SIG-M5 treated with dmso at 0.1 percent for 504 hours (cell line): Measurements from ENCODE around the gene TGFBR3.
"Not testable (repeated sequence)": the region's sequence is repeated elsewhere in the genome, so short reads cannot be mapped to it uniquely, and the experiment has no call there.

Experiments
- DNase-seq: peaks from one replicate; lab custom pipeline; 2025; ENCODE audit not compliant: unreplicated experiment; lab: John Stamatoyannopoulos, UW

TGFBR3 gene

GRCh38 chr1:91697861-91698260, 188.1 kb downstream of the TGFBR3 start:
- DNase-seq: peak; percentile 13

GRCh38 chr1:91697416-91697815, 188.5 kb downstream of the TGFBR3 start:
- no peak for DNase-seq

- no peak for DNase-seq
These were observed 189.6 kb downstream of the TGFBR3 start for GRCh38 chr1:91696321-91696720.

- no peak for DNase-seq
These were observed 192.4 kb downstream of the TGFBR3 start for GRCh38 chr1:91693557-91693956.

- DNase-seq: no peak
These were observed 194.4 kb downstream of the TGFBR3 start for GRCh38 chr1:91691525-91691924.

- no peak for DNase-seq
These were observed 196.1 kb downstream of the TGFBR3 start for GRCh38 chr1:91689641-91690481.

- DNase-seq: no peak
These were observed 198.5 kb downstream of the TGFBR3 start for GRCh38 chr1:91687452-91687851.

GRCh38 chr1:91685994-91686393, 200.0 kb downstream of the TGFBR3 start:
- no peak for DNase-seq

- peak; percentile 4 for DNase-seq
These were observed 201.3 kb downstream of the TGFBR3 start for GRCh38 chr1:91684481-91685196.

- no peak for DNase-seq
These were observed 202.4 kb downstream of the TGFBR3 start for GRCh38 chr1:91683598-91683951.

GRCh38 chr1:91682882-91683597, 202.9 kb downstream of the TGFBR3 start:
- DNase-seq: no peak

- DNase-seq: no peak
These were observed 205.3 kb downstream of the TGFBR3 start for GRCh38 chr1:91680556-91681155.

GRCh38 chr1:91679446-91679845, 206.5 kb downstream of the TGFBR3 start:
- no peak for DNase-seq

GRCh38 chr1:91676030-91676429, 209.9 kb downstream of the TGFBR3 start:
- no peak for DNase-seq

- no peak for DNase-seq
These were observed 211.8 kb downstream of the TGFBR3 start for GRCh38 chr1:91674107-91674506.

GRCh38 chr1:91673613-91674012, 212.3 kb downstream of the TGFBR3 start:
- DNase-seq: no peak

GRCh38 chr1:91672601-91673161, 213.3 kb downstream of the TGFBR3 start:
- no peak for DNase-seq

- no peak for DNase-seq
These were observed 215.2 kb downstream of the TGFBR3 start for GRCh38 chr1:91670781-91671180.

GRCh38 chr1:91669584-91670350, 216.2 kb downstream of the TGFBR3 start:
- DNase-seq: no peak

GRCh38 chr1:91666651-91667050, 219.3 kb downstream of the TGFBR3 start:
- not testable (repeated sequence) for DNase-seq
